Endothelial cell (in vitro differentiated cells): Measurements from ENCODE around the gene KRT80. TPM values are rescaled to one million over a fixed set of nuclear protein-coding genes. Genes with fewer than 3 reads are reported as not detected.

ENCODE experiments used
- DNase-seq: peaks from one replicate; pipeline ENCODE4 v3.0.0; 2021; ENCODE audit warnings: low spot score
- H3K27ac Mint-ChIP-seq: one replicate; pipeline ENCODE4 v1.8.0; 2021; ENCODE audit warnings: mixed read lengths, inconsistent platforms; ENCODE audit not compliant: unreplicated experiment
- H3K27me3 Mint-ChIP-seq: one replicate; pipeline ENCODE4 v1.8.0; 2021; ENCODE audit warnings: mild to moderate bottlenecking, moderate library complexity, mixed read lengths, inconsistent platforms; ENCODE audit not compliant: unreplicated experiment
- H3K36me3 Mint-ChIP-seq: one replicate; pipeline ENCODE4 v1.8.0; 2021; ENCODE audit warnings: mild to moderate bottlenecking, low read depth, mixed read lengths, inconsistent platforms; ENCODE audit not compliant: unreplicated experiment
- H3K4me1 Mint-ChIP-seq: one replicate; pipeline ENCODE4 v1.8.0; 2021; ENCODE audit warnings: mild to moderate bottlenecking, mixed read lengths, inconsistent platforms; ENCODE audit not compliant: unreplicated experiment
- H3K4me3 Mint-ChIP-seq: one replicate; pipeline ENCODE4 v1.8.0; 2021; ENCODE audit warnings: mild to moderate bottlenecking, mixed read lengths, inconsistent platforms; ENCODE audit not compliant: unreplicated experiment
- H3K9me3 Mint-ChIP-seq: one replicate; pipeline ENCODE4 v1.8.0; 2021; ENCODE audit warnings: mixed read lengths, inconsistent platforms; ENCODE audit not compliant: unreplicated experiment
- CTCF ChIP-seq: fragments of 200-600 bp; sonication (generic); IDR thresholded peaks from one replicate; pipeline ENCODE4 v1.5.0; 2021; ENCODE audit warnings: antibody characterized with exemption; ENCODE audit not compliant: unreplicated experiment
- total RNA-seq: library from RNA; stranded (reverse); fragmentation: NEBNext Ultra II Directional; extraction: Animal tissue kit (Norgen Biotek cat#: 25700); gene quantifications from one replicate; pipeline ENCODE4 v1.2.1, GENCODE V29; 2021; ENCODE audit not compliant: unreplicated experiment

Gene KRT80
- total RNA-seq, 1 donor from 2014 or later: 1.5 TPM

DNA sequence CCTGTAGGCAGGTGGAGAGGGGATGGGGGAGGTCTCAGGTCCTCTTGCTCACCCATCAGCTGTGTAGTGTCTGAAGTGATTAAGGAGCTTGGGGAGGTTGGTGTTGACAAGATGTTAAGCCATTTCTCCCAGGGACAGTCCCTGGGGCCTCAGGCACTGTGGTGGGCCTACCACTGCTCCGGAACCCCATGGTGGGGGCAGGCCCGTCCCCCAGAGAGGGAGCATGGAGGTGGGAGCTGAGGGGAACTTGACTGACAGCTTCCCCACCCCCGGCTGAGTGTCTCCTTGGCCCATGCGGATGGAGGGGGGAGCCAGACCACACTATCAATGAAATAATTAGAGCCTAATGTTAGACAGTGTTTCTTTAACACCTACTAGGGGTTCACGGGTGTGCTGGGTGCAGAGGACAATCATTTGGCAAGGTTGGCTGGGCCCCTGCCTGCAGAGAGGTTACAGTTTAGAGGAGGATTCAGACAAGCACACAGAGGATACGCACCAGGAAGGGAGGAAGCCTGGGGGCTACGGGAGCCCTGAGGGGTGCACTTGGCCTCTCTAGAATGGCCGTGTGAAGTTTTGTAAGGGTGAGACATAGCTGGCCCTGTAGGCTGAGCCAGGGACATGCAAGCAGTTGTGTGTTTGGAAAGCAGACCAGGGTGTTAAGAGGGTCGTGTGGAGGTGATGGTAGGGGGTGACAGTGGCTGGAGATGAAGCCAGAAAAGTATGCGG, 19.3 kb upstream of the KRT80 start:
- H3K27me3 Mint-ChIP-seq: peaks cover 12% of the 10 kb centered on the region
- DNase-seq: no peak
- peaks cover 30% of the 10 kb centered on the region for H3K4me1 Mint-ChIP-seq
- no peaks in the 10 kb centered on the region for H3K9me3 Mint-ChIP-seq
- H3K36me3 Mint-ChIP-seq: peaks cover 4% of the 10 kb centered on the region
- peak overlapping the region; percentile 18 for H3K4me3 Mint-ChIP-seq
- H3K27ac Mint-ChIP-seq: peak overlapping the region; percentile 31
- no peak for TF ChIP-seq CTCF

DNA sequence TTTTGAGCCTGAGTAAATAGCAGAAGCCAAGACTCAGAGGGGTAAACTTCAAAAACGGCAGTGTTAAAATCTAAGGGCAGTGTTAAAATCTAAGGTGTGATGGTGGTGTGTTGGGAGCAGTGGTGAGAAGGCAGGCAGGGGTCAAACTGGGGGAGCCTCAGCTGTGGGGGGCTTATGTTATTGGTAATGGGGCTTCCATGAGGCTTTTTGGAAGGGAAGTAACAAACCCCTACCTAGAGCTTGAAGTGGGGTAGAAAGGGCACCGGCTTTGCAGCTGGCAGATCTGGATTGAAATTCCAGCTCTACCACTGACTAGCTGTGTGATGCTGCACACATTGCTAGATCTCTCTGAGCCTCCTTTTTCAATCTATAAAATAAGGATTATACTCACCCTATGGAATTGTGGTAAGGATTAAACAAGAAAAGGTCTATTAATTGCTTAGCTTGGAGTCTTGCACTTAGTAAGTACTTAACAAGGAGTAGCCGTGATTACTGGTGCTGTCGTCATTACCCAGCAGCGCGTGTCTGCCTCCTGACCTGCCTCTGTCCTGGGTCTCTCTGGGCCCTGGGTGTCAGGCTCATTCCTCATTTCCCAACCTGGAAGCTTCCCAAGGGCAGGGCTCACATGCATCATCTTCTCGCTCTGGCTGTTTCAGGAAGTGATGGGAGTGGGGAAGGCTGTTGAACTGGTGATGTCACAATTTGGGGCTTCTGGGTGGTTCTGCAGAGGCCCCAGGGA, 18.5 kb upstream of the KRT80 start:
- Mint-ChIP-seq H3K4me1 (peaks cover 30% of the 10 kb centered on the region), H3K36me3 (peaks cover 4% of the 10 kb centered on the region), H3K9me3 (no peaks in the 10 kb centered on the region), H3K4me3 (no peak overlapping the region), H3K27ac (peak overlapping the region; percentile 71), H3K27me3 (peaks cover 15% of the 10 kb centered on the region)
- no peak for DNase-seq
- TF ChIP-seq CTCF: no peak

- H3K4me1 Mint-ChIP-seq: peaks cover 28% of the 10 kb centered on the region
Measured at GRCh38 chr12:52209321-52209720, 17.5 kb upstream of the KRT80 start.

GRCh38 chr12:52208424-52209165, 16.8 kb upstream of the KRT80 start:
- Mint-ChIP-seq H3K36me3 (peaks cover 4% of the 10 kb centered on the region), H3K27ac (no peak overlapping the region), H3K27me3 (peaks cover 10% of the 10 kb centered on the region), H3K4me1 (peaks cover 28% of the 10 kb centered on the region), H3K9me3 (no peaks in the 10 kb centered on the region), H3K4me3 (no peak overlapping the region)
- DNase-seq: no peak
- no peak for TF ChIP-seq CTCF

More at GRCh38 chr12:52209321-52209720, 17.5 kb upstream of the KRT80 start:
- Mint-ChIP-seq H3K36me3 (peaks cover 4% of the 10 kb centered on the region), H3K9me3 (no peaks in the 10 kb centered on the region), H3K4me3 (no peak overlapping the region), H3K27ac (peak overlapping the region; percentile 10), H3K27me3 (peaks cover 15% of the 10 kb centered on the region)
- TF ChIP-seq CTCF: no peak
- no peak for DNase-seq
